Keratinocyte (primary cell): ENCODE results near the gene PSMC4. TPM values are rescaled to one million over a fixed set of nuclear protein-coding genes. Genes with fewer than 3 reads are reported as not detected.

Experiments
- DNase-seq: peaks from one replicate; pipeline ENCODE4 v3.0.0-alpha.2; 2011; ENCODE audit warnings: low read depth, missing footprints, low spot score
- FAIRE-seq: peaks from 2 replicates; lab custom pipeline; 2011; peaks lifted over from hg19 to GRCh38; lab: Jason Lieb, UNC
- H2AFZ ChIP-seq: 2 replicates; pipeline ENCODE4 v1.6.0; 2012; ENCODE audit warnings: low read length, control low read depth, inconsistent platforms; ENCODE audit not compliant: control insufficient read depth
- H3K27ac ChIP-seq: 2 replicates; pipeline ENCODE4 v1.5.1; 2011; ENCODE audit warnings: low read length; ENCODE audit not compliant: control insufficient read depth, insufficient read depth
- H3K27me3 ChIP-seq: 3 replicates; pipeline ENCODE4 v1.6.0; 2011; ENCODE audit warnings: low read length; ENCODE audit not compliant: control insufficient read depth, insufficient read depth; ENCODE audit errors: extremely low read depth
- H3K36me3 ChIP-seq, 2 experiments: 2 replicates in 1 of 2; 3 replicates in 1 of 2; pipeline ENCODE4 v1.5.1; 2011; ENCODE audit warnings: low read length in 2 of 2, mild to moderate bottlenecking in 1 of 2; ENCODE audit not compliant: control insufficient read depth in 2 of 2, insufficient read depth in 2 of 2; ENCODE audit errors: extremely low read depth in 1 of 2
- H3K4me1 ChIP-seq: 3 replicates; pipeline ENCODE4 v1.5.1; 2011; ENCODE audit warnings: low read length; ENCODE audit not compliant: control insufficient read depth, insufficient read depth; ENCODE audit errors: extremely low read depth
- H3K4me2 ChIP-seq: 3 replicates; pipeline ENCODE4 v1.6.0; 2011; ENCODE audit warnings: low read depth, low read length; ENCODE audit not compliant: control insufficient read depth, insufficient read depth; ENCODE audit errors: extremely low read depth
- H3K4me3 ChIP-seq, 3 experiments: fragments of 200-600 bp in 1 of 3; sonication (generic) in 1 of 3; 2 replicates in 2 of 3; 3 replicates in 1 of 3; pipeline ENCODE4 v1.5.1; 2011 to 2016; ENCODE audit warnings: low read length in 3 of 3, mild to moderate bottlenecking in 3 of 3, control low read depth in 2 of 3, inconsistent platforms in 1 of 3, low read depth in 1 of 3, mixed read lengths in 1 of 3, mixed run types in 1 of 3, moderate library complexity in 1 of 3; ENCODE audit not compliant: control insufficient read depth in 2 of 3, insufficient read depth in 2 of 3; ENCODE audit errors: extremely low read depth in 1 of 3
- H3K79me2 ChIP-seq: 2 replicates; pipeline ENCODE4 v1.6.0; 2012; ENCODE audit warnings: low read length; ENCODE audit not compliant: control insufficient read depth, insufficient read depth
- H3K9ac ChIP-seq: 3 replicates; pipeline ENCODE4 v1.6.0; 2011; ENCODE audit warnings: low read length; ENCODE audit not compliant: control insufficient read depth, insufficient read depth; ENCODE audit errors: extremely low read depth
- H3K9me1 ChIP-seq: 3 replicates; pipeline ENCODE4 v1.6.0; 2011; ENCODE audit warnings: low read length; ENCODE audit not compliant: control insufficient read depth, insufficient read depth; ENCODE audit errors: extremely low read depth
- H3K9me3 ChIP-seq: 2 replicates; pipeline ENCODE4 v1.5.1; 2012; ENCODE audit warnings: low read depth, low read length; ENCODE audit not compliant: control insufficient read depth
- H4K20me1 ChIP-seq: 3 replicates; pipeline ENCODE4 v1.6.0; 2011; ENCODE audit warnings: low read length; ENCODE audit not compliant: control insufficient read depth, insufficient read depth; ENCODE audit errors: extremely low read depth
- EZH2 ChIP-seq: IDR thresholded peaks from one replicate; pipeline ENCODE4 v1.6.1; 2012; ENCODE audit warnings: inconsistent platforms, mild to moderate bottlenecking, low read length, moderate library complexity
- dilution Hi-C: fragments of 300-500 bp; cut with MboI; formaldehyde crosslinking; loops from one replicate; pipeline ENCODE4 v1.7.0; 2020; ENCODE audit warnings: low sequenced_read_pairs; ENCODE audit not compliant: extremely low pct_ligation_motif_present
- polyA plus RNA-seq, 5 experiments: library from polyadenylated mRNA; depleted of rRNA in 3 of 5; stranded (reverse) in 3 of 5; stranded (forward) in 1 of 5; unstranded in 1 of 5; fragments of >200 nt; gene quantifications; 1 replicate in 1 of 5; 2 replicates in 3 of 5; 3 replicates in 1 of 5; pipeline versions ENCODE4 v1.2.1 to v1.2.3, GENCODE V29; 2011 to 2012; ENCODE audit warnings: missing spikeins in 2 of 5, low read depth in 1 of 5, low replicate concordance in 1 of 5
- TF ChIP-seq, protein P1 (sequence below), 3 experiments: IDR thresholded peaks in 1 of 3; conservative IDR thresholded peaks in 1 of 3; optimal IDR thresholded peaks in 1 of 3; 2 replicates in 2 of 3; 3 replicates in 1 of 3; pipeline versions ENCODE3 to v1.5.1; 2011; ENCODE audit warnings: low read length in 3 of 3, mild to moderate bottlenecking in 3 of 3, moderate library complexity in 2 of 3, control low read depth in 1 of 3, inconsistent platforms in 1 of 3; ENCODE audit not compliant: insufficient read depth in 2 of 3; ENCODE audit errors: extremely low read depth in 1 of 3

PSMC4 gene
- polyA plus RNA-seq, 1 donor (not counting 4 experiments of a cell fraction or from before 2014, with no cell fraction given) = 74.1 TPM

DNA sequence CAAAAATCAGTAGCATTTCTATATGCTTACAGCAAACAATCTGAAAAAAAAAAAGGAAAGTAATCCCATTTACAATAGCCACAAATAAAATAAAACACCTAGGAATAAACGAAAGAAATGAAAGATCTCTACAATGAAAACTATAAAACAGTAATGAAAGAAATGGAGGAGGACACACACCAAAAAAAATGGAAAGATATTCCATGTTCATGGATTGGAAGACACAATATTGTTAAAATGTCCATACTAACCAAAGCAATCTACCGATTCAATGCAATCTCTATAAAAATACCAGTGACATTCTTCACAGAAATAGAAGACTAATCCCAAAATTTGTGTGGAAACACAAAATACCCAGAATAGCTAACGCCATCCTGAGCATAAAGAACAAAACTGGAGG, 41.2 kb upstream of the PSMC4 start:
- H3K4me1 ChIP-seq = no peaks in the 10 kb centered on the region
- H3K9me3 ChIP-seq = no peaks in the 10 kb centered on the region
- H3K36me3 ChIP-seq = no peaks in the 10 kb centered on the region
- H3K9me1 ChIP-seq = no peaks in the 10 kb centered on the region
- FAIRE-seq (no peak), DNase-seq (no peak)
- no peaks in the 10 kb centered on the region for H3K27me3 ChIP-seq
- H3K4me3 ChIP-seq = no peak overlapping the region
- H3K27ac ChIP-seq = no peak overlapping the region
- no peak overlapping the region for H3K4me2 ChIP-seq
- dilution Hi-C loops = no loop called here
- no peak overlapping the region for H3K9ac ChIP-seq
- TF ChIP-seq, protein P1, sequence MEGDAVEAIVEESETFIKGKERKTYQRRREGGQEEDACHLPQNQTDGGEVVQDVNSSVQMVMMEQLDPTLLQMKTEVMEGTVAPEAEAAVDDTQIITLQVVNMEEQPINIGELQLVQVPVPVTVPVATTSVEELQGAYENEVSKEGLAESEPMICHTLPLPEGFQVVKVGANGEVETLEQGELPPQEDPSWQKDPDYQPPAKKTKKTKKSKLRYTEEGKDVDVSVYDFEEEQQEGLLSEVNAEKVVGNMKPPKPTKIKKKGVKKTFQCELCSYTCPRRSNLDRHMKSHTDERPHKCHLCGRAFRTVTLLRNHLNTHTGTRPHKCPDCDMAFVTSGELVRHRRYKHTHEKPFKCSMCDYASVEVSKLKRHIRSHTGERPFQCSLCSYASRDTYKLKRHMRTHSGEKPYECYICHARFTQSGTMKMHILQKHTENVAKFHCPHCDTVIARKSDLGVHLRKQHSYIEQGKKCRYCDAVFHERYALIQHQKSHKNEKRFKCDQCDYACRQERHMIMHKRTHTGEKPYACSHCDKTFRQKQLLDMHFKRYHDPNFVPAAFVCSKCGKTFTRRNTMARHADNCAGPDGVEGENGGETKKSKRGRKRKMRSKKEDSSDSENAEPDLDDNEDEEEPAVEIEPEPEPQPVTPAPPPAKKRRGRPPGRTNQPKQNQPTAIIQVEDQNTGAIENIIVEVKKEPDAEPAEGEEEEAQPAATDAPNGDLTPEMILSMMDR (optimal IDR thresholded peaks at IDR 0.05 in 1 of 3, IDR thresholded peaks at IDR 0.05 in 1 of 3, conservative IDR thresholded peaks at IDR 0.05 in 1 of 3; ENCODE audit: extremely low read depth in 1 of 3, insufficient read depth in 2 of 3, low read length in 3 of 3) = no peak
- no peak for TF ChIP-seq EZH2
- no peaks in the 10 kb centered on the region for H4K20me1 ChIP-seq
- H2AFZ ChIP-seq = no peak overlapping the region
- H3K79me2 ChIP-seq = no peaks in the 10 kb centered on the region

DNA sequence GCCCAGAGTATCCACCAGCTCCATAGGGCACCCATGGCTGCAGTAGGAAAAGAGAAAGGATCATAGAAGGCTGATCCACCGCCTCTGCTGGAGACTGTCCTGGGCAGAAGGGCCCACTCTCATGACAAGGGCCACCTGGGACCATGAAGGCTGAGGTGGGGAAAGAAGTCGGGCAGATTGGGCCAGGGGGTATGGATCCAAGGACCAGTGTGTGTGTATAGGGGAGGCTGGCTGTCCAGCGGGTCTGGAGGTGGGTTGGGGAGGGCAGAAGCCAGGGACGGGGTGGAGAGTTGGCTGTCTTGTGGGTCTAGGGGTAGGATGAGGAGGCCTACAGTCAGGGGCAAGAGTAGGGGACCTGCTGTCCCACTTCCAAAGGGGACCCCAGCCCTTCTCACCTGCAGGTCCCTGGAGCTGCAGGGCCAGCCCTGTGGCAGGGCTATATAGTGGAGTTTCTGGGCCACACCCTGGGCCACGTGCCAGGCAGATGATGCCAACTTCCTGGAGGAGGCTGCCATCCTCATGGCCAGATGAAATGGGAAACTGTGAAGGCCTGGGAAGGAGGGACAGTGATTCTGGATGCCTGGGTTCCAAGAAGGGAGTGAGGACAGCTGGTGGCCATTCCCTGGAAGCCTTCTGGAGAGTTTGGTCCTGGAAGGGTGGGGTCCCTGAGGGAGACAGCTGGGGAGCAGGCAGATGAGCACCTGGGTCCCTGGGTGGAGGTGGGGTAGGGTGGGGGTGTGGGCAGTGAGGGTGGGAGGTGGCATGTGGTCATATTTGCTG, 36.2 kb upstream of the PSMC4 start, which contains the start of gene FCGBP:
TSS of gene FCGBP (minus strand) at position 51 of the 780 bp plus-strand sequence.
- FAIRE-seq = no peak

More for the DNA sequence above, 36.2 kb upstream of the PSMC4 start, which contains the start of gene FCGBP:
- H4K20me1 ChIP-seq = no peaks in the 10 kb centered on the region
- no peaks in the 10 kb centered on the region for H3K79me2 ChIP-seq
- H3K27me3 ChIP-seq = no peaks in the 10 kb centered on the region
- no peak within 1 kb of the TSS for H2AFZ ChIP-seq
- dilution Hi-C loops = no loop called here
- no peak for DNase-seq
- no peak within 1 kb of the TSS for H3K4me2 ChIP-seq
- H3K4me3 ChIP-seq = no peak within 1 kb of the TSS
- TF ChIP-seq EZH2 = no peak
- TF ChIP-seq, protein P1 (optimal IDR thresholded peaks at IDR 0.05 in 1 of 3, IDR thresholded peaks at IDR 0.05 in 1 of 3, conservative IDR thresholded peaks at IDR 0.05 in 1 of 3; ENCODE audit: extremely low read depth in 1 of 3, insufficient read depth in 2 of 3, low read length in 3 of 3) = no peak
- H3K9me3 ChIP-seq = no peaks in the 10 kb centered on the region
- H3K9ac ChIP-seq = no peak within 1 kb of the TSS
- H3K9me1 ChIP-seq = no peaks in the 10 kb centered on the region
- H3K27ac ChIP-seq = no peak within 1 kb of the TSS
- no peaks in the 10 kb centered on the region for H3K4me1 ChIP-seq
- H3K36me3 ChIP-seq = no peaks in the 10 kb centered on the region
